Ovary (tissue), 9 donors: ENCODE measurements around the gene NELL1. TPM values are rescaled to one million over a fixed set of nuclear protein-coding genes. Genes with fewer than 3 reads are reported as not detected.

Experiments
- DNase-seq, 5 donors: peaks; one replicate each; pipeline ENCODE4 v3.0.0-alpha.2; 2019 to 2020
- H3K27ac ChIP-seq, 2 donors: fragments of 200-600 bp; one replicate each; pipeline versions ENCODE4 v1.5.1 to v1.8.0; 2019 to 2022
- H3K27me3 ChIP-seq: fragments of 200-600 bp; one replicate; pipeline ENCODE4 v1.8.0; 2022
- H3K36me3 ChIP-seq: fragments of 200-600 bp; sonication (generic); one replicate; pipeline ENCODE4 v1.5.1; 2019
- H3K4me1 ChIP-seq: one replicate; pipeline ENCODE4 v1.8.1; 2013; ENCODE audit warnings: mild to moderate bottlenecking, moderate library complexity; ENCODE audit not compliant: insufficient read depth
- H3K4me3 ChIP-seq: fragments of 200-600 bp; sonication (generic); one replicate; pipeline ENCODE4 v1.5.1; 2017
- H3K9me3 ChIP-seq, 2 donors: fragments of 200-600 bp in 1 of 2; sonication (generic) in 1 of 2; one replicate each; pipeline versions ENCODE4 v1.5.1 to v1.8.1; 2013 to 2019; ENCODE audit warnings: mild to moderate bottlenecking in 1 of 2, moderate library complexity in 1 of 2
- EP300 ChIP-seq: sonication (generic); formaldehyde crosslinking; IDR thresholded peaks from one replicate; pipeline ENCODE4 v1.6.1; 2017; ENCODE audit warnings: antibody characterized with exemption
- POLR2A ChIP-seq: fragments of 450-650 bp; IDR thresholded peaks from one replicate; pipeline ENCODE4 v1.6.1; 2017; ENCODE audit warnings: antibody characterized with exemption, mild to moderate bottlenecking, moderate library complexity
- WGBS, 3 donors: extraction: QIAGEN DNeasy Blood & Tissue Kit in 1 of 3; methylation state at CpG; one replicate each; pipeline versions ENCODE4 v1.1.5 to v1.1.7; 2013 to 2017; 5-methylcytosine and 5-hydroxymethylcytosine counted together
- intact Hi-C, 4 donors: fragments of 100-400 bp; cut with DNase I; formaldehyde crosslinking; loops; one replicate each; pipeline versions ENCODE4 v1.11.0 to v1.15.1; 2022 to 2023
- polyA plus RNA-seq, 2 donors: library from polyadenylated mRNA; stranded (reverse); fragments of 200-250 nt in 1 of 2; fragments of 350-450 nt in 1 of 2; fragmentation: Illumina TruSeq in 1 of 2; extraction: RNeasy Lipid Tissue Mini Kit (QIAGEN cat#74804) in 1 of 2; gene quantifications; one replicate each; pipeline ENCODE4 v1.2.3, GENCODE V29; 2013 to 2014
- total RNA-seq, 7 donors: library from RNA; depleted of rRNA in 2 of 7; stranded (reverse); fragments of >200 nt in 2 of 7; fragmentation: NEBNext Ultra II Directional in 3 of 7; extraction: Animal tissue kit (Norgen Biotek cat#: 25700) in 3 of 7; gene quantifications; one replicate each; pipeline versions ENCODE4 v1.1.0 to v1.2.4, GENCODE V29; 2016 to 2023
- TF ChIP-seq, protein P1 (sequence below), 3 donors: fragments of 450-650 bp in 2 of 3; fragments of 200-600 bp in 1 of 3; IDR thresholded peaks; one replicate each; pipeline versions ENCODE4 v1.5.1 to v1.8.0; 2016 to 2022; ENCODE audit warnings: antibody characterized with exemption in 3 of 3, mild to moderate bottlenecking in 1 of 3
- donor health status: DM: no; HTN: no; CAD: no; lungs with moderate emphysema.
- donor health status: DM: no; HTN: no; CAD: no.
- donor health status: Bipolar disorder and iron deficiency.
- donor health status: DM: yes; HTN: yes; CAD: no.
- donor health status: DM: no; HTN: no; CAD: no.
- donor health status: DM: yes; HTN: yes; CAD: no.

NELL1 gene
- total and polyA plus RNA-seq, 9 donors, result 0.21 to 0.43 (median 0.36) TPM; not detected in 5

DNA sequence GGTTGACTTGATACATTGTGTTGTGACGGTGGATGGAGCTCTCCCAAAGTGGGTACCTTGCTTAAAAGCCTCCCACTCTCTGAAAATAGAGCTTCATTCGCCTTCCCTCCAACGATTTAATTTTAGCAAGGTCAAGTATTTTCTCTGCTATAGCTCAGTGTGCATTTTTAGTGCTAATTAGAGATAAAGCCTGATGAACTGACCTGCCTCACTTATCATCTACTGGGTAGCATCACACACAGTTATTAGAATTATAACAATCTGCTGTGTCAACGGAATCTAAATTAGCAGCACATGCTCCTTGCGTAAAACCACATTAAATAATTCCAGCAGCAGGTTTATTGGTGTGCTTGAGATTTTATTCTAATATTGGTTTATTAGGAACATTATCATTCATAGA is 701.7 kb downstream of the NELL1 start:
- 58 to 64% (median 60%) methylated on average over 5 of the region's 5 CpGs for whole genome bisulfite sequencing, 3 donors

DNA sequence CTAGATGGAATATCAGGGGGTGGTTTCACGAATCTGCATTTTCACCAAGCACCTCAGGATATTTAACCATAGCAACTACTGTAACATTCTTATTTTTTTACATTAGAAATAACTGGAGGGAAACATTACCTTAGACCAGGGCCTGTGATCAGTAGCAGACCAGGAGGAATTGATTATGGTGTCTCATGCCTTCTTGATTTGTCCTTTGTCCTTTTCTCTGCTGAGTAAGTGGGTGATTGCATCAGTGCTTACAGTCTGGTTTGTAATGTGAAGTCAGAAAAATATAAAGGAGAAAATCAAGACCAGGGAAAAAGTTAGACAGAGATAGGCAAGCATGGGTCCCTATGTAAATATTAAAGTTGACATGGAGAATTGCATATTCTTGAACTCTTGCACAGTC is 703.3 kb downstream of the NELL1 start:
- 70 to 84% (median 81%) methylated on average over 1 of the region's 1 CpG for WGBS, 3 donors

More for the DNA sequence above, 701.7 kb downstream of the NELL1 start:
- no peak overlapping the region for H3K4me3 ChIP-seq
- H3K27ac ChIP-seq, result no peak overlapping the region
- H3K4me1 ChIP-seq, result no peaks in the 10 kb centered on the region
- H3K9me3 ChIP-seq, result no peaks in the 10 kb centered on the region
- TF ChIP-seq POLR2A (no peak), EP300 (no peak)
- TF ChIP-seq, protein P1, sequence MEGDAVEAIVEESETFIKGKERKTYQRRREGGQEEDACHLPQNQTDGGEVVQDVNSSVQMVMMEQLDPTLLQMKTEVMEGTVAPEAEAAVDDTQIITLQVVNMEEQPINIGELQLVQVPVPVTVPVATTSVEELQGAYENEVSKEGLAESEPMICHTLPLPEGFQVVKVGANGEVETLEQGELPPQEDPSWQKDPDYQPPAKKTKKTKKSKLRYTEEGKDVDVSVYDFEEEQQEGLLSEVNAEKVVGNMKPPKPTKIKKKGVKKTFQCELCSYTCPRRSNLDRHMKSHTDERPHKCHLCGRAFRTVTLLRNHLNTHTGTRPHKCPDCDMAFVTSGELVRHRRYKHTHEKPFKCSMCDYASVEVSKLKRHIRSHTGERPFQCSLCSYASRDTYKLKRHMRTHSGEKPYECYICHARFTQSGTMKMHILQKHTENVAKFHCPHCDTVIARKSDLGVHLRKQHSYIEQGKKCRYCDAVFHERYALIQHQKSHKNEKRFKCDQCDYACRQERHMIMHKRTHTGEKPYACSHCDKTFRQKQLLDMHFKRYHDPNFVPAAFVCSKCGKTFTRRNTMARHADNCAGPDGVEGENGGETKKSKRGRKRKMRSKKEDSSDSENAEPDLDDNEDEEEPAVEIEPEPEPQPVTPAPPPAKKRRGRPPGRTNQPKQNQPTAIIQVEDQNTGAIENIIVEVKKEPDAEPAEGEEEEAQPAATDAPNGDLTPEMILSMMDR (IDR thresholded peaks at IDR 0.05), result no peak
- intact Hi-C loops, result no loop called here
- DNase-seq, result no peak
- H3K36me3 ChIP-seq, result no peaks in the 10 kb centered on the region
- H3K27me3 ChIP-seq, result no peaks in the 10 kb centered on the region

DNA sequence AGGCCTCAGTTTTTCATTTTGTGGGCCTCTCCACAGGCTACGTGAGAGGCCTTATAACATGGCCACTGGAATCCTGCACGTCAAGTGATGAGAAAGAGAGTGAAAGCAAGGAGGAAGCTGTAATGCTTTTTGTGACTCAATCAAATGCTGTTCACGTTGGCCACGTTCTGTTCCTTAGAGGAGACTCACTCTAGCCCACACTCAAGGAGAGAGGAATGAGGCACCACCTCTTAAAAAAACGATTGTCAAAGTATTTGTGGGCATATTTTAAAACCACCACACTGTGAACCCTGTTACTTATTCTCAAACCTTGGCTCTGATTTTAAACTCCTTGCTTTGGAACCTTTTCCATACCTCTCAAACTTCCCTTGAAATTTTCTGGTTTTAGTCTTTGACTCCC is 705.0 kb downstream of the NELL1 start:
- Histone ChIP-seq H3K36me3 (no peaks in the 10 kb centered on the region), H3K9me3 (no peaks in the 10 kb centered on the region), H3K27me3 (no peaks in the 10 kb centered on the region), H3K4me1 (no peaks in the 10 kb centered on the region), H3K4me3 (no peak overlapping the region), H3K27ac (no peak overlapping the region)
- no peak for DNase-seq
- WGBS, 3 donors, result 49 to 73% (median 50%) methylated on average over 5 of the region's 5 CpGs
- TF ChIP-seq POLR2A (no peak), EP300 (no peak)
- TF ChIP-seq, protein P1 (IDR thresholded peaks at IDR 0.05), result no peak
- intact Hi-C loops, result no loop called here

More for the DNA sequence above, 703.3 kb downstream of the NELL1 start:
- H3K9me3 ChIP-seq, result no peaks in the 10 kb centered on the region
- no peaks in the 10 kb centered on the region for H3K27me3 ChIP-seq
- no peak overlapping the region for H3K27ac ChIP-seq
- no peaks in the 10 kb centered on the region for H3K4me1 ChIP-seq
- no peaks in the 10 kb centered on the region for H3K36me3 ChIP-seq
- H3K4me3 ChIP-seq, result no peak overlapping the region
- DNase-seq, result no peak
- intact Hi-C loops, result no loop called here
- no peak for TF ChIP-seq EP300
- TF ChIP-seq, protein P1 (IDR thresholded peaks at IDR 0.05), result no peak
- no peak for TF ChIP-seq POLR2A

DNA sequence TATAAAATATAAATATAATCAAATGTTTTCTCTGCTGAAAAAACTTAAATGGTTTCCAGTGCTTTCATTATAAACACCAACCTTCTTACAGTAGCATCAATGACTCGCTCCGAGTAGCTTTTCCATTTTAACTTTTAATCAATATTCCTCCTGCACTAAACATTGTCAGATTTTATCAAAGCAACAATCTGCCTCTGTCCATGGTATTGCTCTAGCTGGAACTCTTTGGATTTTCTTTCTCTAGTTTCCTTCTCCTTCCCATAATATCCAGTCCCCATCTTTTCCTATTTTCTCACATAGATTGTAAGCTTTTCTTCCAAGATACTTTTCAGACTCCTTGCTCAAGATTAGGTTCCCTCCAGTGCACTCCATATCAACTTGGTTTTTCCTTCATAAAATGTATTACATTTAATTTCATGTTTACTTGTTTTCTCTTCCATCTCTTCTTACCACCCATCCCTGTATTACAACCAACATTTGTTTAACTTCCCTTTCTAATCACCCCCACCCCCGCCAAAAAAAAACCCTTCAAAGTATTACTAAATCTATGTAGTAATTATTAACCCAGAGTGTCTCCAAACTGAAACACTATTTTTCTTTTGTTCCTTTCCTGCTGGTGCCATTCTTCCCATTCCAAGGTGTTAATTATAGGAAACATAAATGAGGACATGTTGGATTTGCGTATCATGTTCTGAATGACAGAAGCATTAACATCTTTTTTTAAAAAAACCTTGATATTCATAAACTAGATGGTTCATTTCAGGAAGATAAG is 716.5 kb downstream of the NELL1 start:
- no peak for DNase-seq
- Histone ChIP-seq H3K4me1 (no peaks in the 10 kb centered on the region), H3K36me3 (no peaks in the 10 kb centered on the region), H3K27me3 (no peaks in the 10 kb centered on the region), H3K9me3 (no peaks in the 10 kb centered on the region), H3K4me3 (no peak overlapping the region), H3K27ac (no peak overlapping the region)
- intact Hi-C loops, result no loop called here
- 87 to 94% (median 93%) methylated on average over 4 of the region's 4 CpGs for WGBS, 3 donors
- TF ChIP-seq, protein P1 (IDR thresholded peaks at IDR 0.05), result no peak
- no peak for TF ChIP-seq POLR2A
